HG03571 (cell line): ENCODE results near the gene RAB36.
A peak's percentile ranks its signal among the peaks of the same experiment; 100 is the strongest.

ENCODE experiments used
- ATAC-seq: cut with Tn5 transposase; IDR thresholded peaks from one replicate; pipeline ENCODE4 v1.9.1; 2021; ENCODE audit not compliant: unreplicated experiment

Gene RAB36

GRCh38 chr22:23144932-23145877, at the start of gene RAB36:
Gene RAB36 (plus strand): TSS chr22:23145477. CDS start chr22:23146617, 1,140 bp downstream.
- ATAC-seq: peak; percentile 25

GRCh38 chr22:23095733-23096342, 49.4 kb upstream of the RAB36 start:
- ATAC-seq: no peak

- ATAC-seq: no peak
Measured at GRCh38 chr22:23097412-23098229, 47.7 kb upstream of the RAB36 start.

- ATAC-seq: no peak
Measured at GRCh38 chr22:23098230-23098705, 47.0 kb upstream of the RAB36 start.

GRCh38 chr22:23098718-23099530, 46.4 kb upstream of the RAB36 start:
- no peak for ATAC-seq

- no peak for ATAC-seq
Measured at GRCh38 chr22:23099531-23099804, 45.8 kb upstream of the RAB36 start.

GRCh38 chr22:23100124-23100801, 45.0 kb upstream of the RAB36 start:
- no peak for ATAC-seq

GRCh38 chr22:23101524-23101923, 43.8 kb upstream of the RAB36 start:
- ATAC-seq: no peak

GRCh38 chr22:23102002-23102655, 43.1 kb upstream of the RAB36 start:
- ATAC-seq: no peak

GRCh38 chr22:23102776-23103175, 42.5 kb upstream of the RAB36 start:
- ATAC-seq: no peak

GRCh38 chr22:23103199-23103954, 41.9 kb upstream of the RAB36 start:
- ATAC-seq: no peak

GRCh38 chr22:23104187-23104971, 40.9 kb upstream of the RAB36 start:
- no peak for ATAC-seq

GRCh38 chr22:23105304-23105703, 40.0 kb upstream of the RAB36 start:
- ATAC-seq: no peak

- ATAC-seq: no peak
Measured at GRCh38 chr22:23105919-23106318, 39.4 kb upstream of the RAB36 start.

GRCh38 chr22:23106344-23106743, 38.9 kb upstream of the RAB36 start:
- no peak for ATAC-seq

GRCh38 chr22:23106906-23107367, 38.3 kb upstream of the RAB36 start:
- no peak for ATAC-seq

- ATAC-seq: no peak
Measured at GRCh38 chr22:23107487-23108248, 37.6 kb upstream of the RAB36 start.
